ENCODE results near the gene ARID1A. TPM values are rescaled to one million over a fixed set of nuclear protein-coding genes. Genes with fewer than 3 reads are reported as not detected.

ARID1A gene
- total RNA-seq, 1 donor from 2014 or later: 186 TPM

DNA sequence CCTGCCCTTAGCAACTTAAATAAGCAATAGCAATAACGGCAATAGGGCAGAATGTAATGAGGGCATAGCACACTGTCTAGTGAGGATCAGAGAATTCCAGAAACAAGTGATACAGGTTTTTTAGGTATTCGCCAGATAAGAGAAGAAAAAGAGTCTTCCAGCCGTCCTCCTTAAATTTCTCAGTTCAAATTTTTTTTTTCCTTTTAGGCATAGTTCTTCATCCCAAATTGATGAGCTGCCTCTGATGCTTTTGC is 93.7 kb downstream of the ARID1A start:
- Mint-ChIP-seq H3K4me1 (ENCODE audit: low read depth) (peaks cover 43% of the 10 kb centered on the region), H3K27me3 (no peaks in the 10 kb centered on the region), H3K9me3 (ENCODE audit: low read depth) (no peaks in the 10 kb centered on the region), H3K27ac (no peak overlapping the region), H3K36me3 (ENCODE audit: insufficient read depth) (peaks cover 7% of the 10 kb centered on the region), H3K4me3 (ENCODE audit: low read depth) (no peak overlapping the region)
- DNase-seq (ENCODE audit: low spot score, unreplicated experiment): no peak
- no peak for TF ChIP-seq CTCF (IDR thresholded peaks at IDR 0.05; ENCODE audit: unreplicated experiment)

DNA sequence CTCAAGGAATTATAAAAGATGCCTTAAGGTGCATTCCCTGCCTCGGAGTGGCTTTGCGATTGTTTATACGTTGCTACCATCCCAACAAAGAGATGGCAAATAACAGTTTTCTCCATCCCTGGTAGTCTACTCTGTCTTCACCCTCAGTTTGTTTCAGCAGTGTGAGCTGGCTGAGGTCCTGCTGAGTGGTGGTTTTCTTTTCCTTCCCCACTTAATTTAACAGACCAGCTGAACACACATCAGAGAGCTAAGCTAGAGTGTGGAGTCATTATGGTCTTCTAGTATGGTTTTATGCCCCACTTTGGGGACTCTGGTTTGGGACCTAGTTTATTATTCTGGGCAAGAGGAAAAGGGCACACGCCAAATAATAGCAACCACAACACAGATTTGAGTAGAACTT is 94.1 kb downstream of the ARID1A start:
- no peak for DNase-seq (ENCODE audit: low spot score, unreplicated experiment)
- H3K4me1 Mint-ChIP-seq (ENCODE audit: low read depth): peaks cover 42% of the 10 kb centered on the region
- H3K4me3 Mint-ChIP-seq (ENCODE audit: low read depth): no peak overlapping the region
- H3K36me3 Mint-ChIP-seq (ENCODE audit: insufficient read depth): peaks cover 11% of the 10 kb centered on the region
- no peak for TF ChIP-seq CTCF (IDR thresholded peaks at IDR 0.05; ENCODE audit: unreplicated experiment)
- peak overlapping the region; percentile 88 for H3K27ac Mint-ChIP-seq
- H3K9me3 Mint-ChIP-seq (ENCODE audit: low read depth): no peaks in the 10 kb centered on the region
- no peaks in the 10 kb centered on the region for H3K27me3 Mint-ChIP-seq

DNA sequence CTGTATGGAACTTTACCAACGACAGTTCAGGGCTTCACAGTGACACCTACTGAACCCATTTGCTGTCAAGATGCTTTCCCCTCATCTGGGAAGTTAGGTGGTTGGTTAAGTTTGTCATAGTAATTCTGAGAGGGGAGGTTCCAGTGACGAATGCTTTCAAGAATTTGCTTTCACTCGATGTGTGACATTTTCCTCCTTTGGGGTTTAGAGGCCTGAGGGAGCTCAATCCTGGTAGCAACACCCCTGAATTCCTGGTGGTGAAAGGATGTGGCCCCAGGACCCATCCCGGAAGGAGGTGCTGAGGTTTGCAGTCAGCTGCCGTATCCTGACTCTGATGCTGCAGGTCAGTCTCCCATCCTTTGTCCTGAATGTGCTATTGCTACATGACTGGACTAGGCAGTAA is 94.7 kb downstream of the ARID1A start:
- Mint-ChIP-seq H3K4me1 (ENCODE audit: low read depth) (peaks cover 37% of the 10 kb centered on the region), H3K27me3 (no peaks in the 10 kb centered on the region), H3K36me3 (ENCODE audit: insufficient read depth) (peaks cover 13% of the 10 kb centered on the region), H3K27ac (no peak overlapping the region), H3K4me3 (ENCODE audit: low read depth) (no peak overlapping the region), H3K9me3 (ENCODE audit: low read depth) (no peaks in the 10 kb centered on the region)
- no peak for DNase-seq (ENCODE audit: low spot score, unreplicated experiment)
- TF ChIP-seq CTCF (IDR thresholded peaks at IDR 0.05; ENCODE audit: unreplicated experiment): no peak

- no peaks in the 10 kb centered on the region for H3K9me3 Mint-ChIP-seq (ENCODE audit: low read depth)
- peaks cover 32% of the 10 kb centered on the region for H3K4me1 Mint-ChIP-seq (ENCODE audit: low read depth)
- TF ChIP-seq CTCF (IDR thresholded peaks at IDR 0.05; ENCODE audit: unreplicated experiment): no peak
- no peaks in the 10 kb centered on the region for H3K27me3 Mint-ChIP-seq
- no peak overlapping the region for H3K27ac Mint-ChIP-seq
- H3K36me3 Mint-ChIP-seq (ENCODE audit: insufficient read depth): peaks cover 13% of the 10 kb centered on the region
- DNase-seq (ENCODE audit: low spot score, unreplicated experiment): no peak
- no peak overlapping the region for H3K4me3 Mint-ChIP-seq (ENCODE audit: low read depth)
These were observed 95.3 kb downstream of the ARID1A start for GRCh38 chr1:26791148-26791547.

- Mint-ChIP-seq H3K4me1 (ENCODE audit: low read depth) (peaks cover 27% of the 10 kb centered on the region), H3K36me3 (ENCODE audit: insufficient read depth) (peaks cover 13% of the 10 kb centered on the region), H3K27me3 (no peaks in the 10 kb centered on the region), H3K27ac (peak overlapping the region; percentile 29), H3K4me3 (ENCODE audit: low read depth) (no peak overlapping the region), H3K9me3 (ENCODE audit: low read depth) (no peaks in the 10 kb centered on the region)
- TF ChIP-seq CTCF (IDR thresholded peaks at IDR 0.05; ENCODE audit: unreplicated experiment): no peak
- DNase-seq (ENCODE audit: low spot score, unreplicated experiment): no peak
These were observed 95.8 kb downstream of the ARID1A start for GRCh38 chr1:26791626-26792025.
